CD4-positive, alpha-beta memory T cell (primary cell): ENCODE data around the gene GNAL. TPM values are rescaled to one million over a fixed set of nuclear protein-coding genes. Genes with fewer than 3 reads are reported as not detected.
"Not testable (repeated sequence)": the region's sequence is repeated elsewhere in the genome, so short reads cannot be mapped to it uniquely, and the experiment has no call there.

Experiments
- CTCF ChIA-PET: fragments of 350-600 bp; sonication (Branson Sonifier 250); formaldehyde crosslinking; loops from one replicate; lab custom pipeline; 2021; ENCODE audit warnings: inconsistent platforms; ENCODE audit not compliant: partially characterized antibody; lab: Charles Lee
- POLR2A ChIA-PET: fragments of 350-600 bp; sonication (Branson Sonifier 250); formaldehyde crosslinking; loops from one replicate; lab custom pipeline; 2021; ENCODE audit not compliant: partially characterized antibody; lab: Charles Lee
- DNase-seq, 5 donors: peaks; one replicate each; pipeline versions ENCODE4 v3.0.0 to v3.0.0-alpha.2; 2020 to 2022; ENCODE audit warnings: mixed read lengths in 1 of 5
- H3K27ac ChIP-seq: one replicate; pipeline ENCODE4 v1.7.0; 2013; ENCODE audit warnings: low read depth, low read length
- H3K27me3 ChIP-seq: 2 replicates; pipeline ENCODE4 v1.7.0; 2013; ENCODE audit warnings: mild to moderate bottlenecking, low read length, moderate library complexity; ENCODE audit not compliant: insufficient read depth
- H3K36me3 ChIP-seq: 2 replicates; pipeline ENCODE4 v1.7.0; 2013; ENCODE audit warnings: mild to moderate bottlenecking, low read length, moderate library complexity; ENCODE audit not compliant: insufficient read depth
- H3K4me1 ChIP-seq: 2 replicates; pipeline ENCODE4 v1.7.0; 2013; ENCODE audit warnings: mild to moderate bottlenecking, low read length, moderate library complexity; ENCODE audit not compliant: insufficient read depth
- H3K4me3 ChIP-seq, 2 donors: one replicate each; pipeline ENCODE4 v1.7.0; 2013; ENCODE audit warnings: low read length in 2 of 2, mild to moderate bottlenecking in 1 of 2
- H3K9me3 ChIP-seq, 2 donors: one replicate each; pipeline ENCODE4 v1.7.0; 2013; ENCODE audit warnings: low read length in 2 of 2, control low read depth in 1 of 2; ENCODE audit not compliant: control insufficient read depth in 1 of 2
- H3K27ac Mint-ChIP-seq, 7 donors: one replicate each; pipeline ENCODE4 v1.8.0; 2020 to 2021; ENCODE audit warnings: mixed read lengths in 7 of 7, mild to moderate bottlenecking in 6 of 7, inconsistent platforms in 3 of 7, moderate library complexity in 3 of 7
- H3K27me3 Mint-ChIP-seq, 2 donors: one replicate each; pipeline ENCODE4 v1.8.0; 2020 to 2021; ENCODE audit warnings: mixed read lengths in 2 of 2
- H3K36me3 Mint-ChIP-seq, 2 donors: one replicate each; pipeline ENCODE4 v1.8.0; 2020 to 2021; ENCODE audit warnings: mixed read lengths in 2 of 2, inconsistent platforms in 1 of 2, mild to moderate bottlenecking in 1 of 2
- H3K4me1 Mint-ChIP-seq, 4 donors: one replicate each; pipeline ENCODE4 v1.8.0; 2020 to 2021; ENCODE audit warnings: mixed read lengths in 4 of 4, mild to moderate bottlenecking in 1 of 4
- H3K4me3 Mint-ChIP-seq, 8 donors: one replicate each; pipeline ENCODE4 v1.8.0; 2020 to 2021; ENCODE audit warnings: mixed read lengths in 8 of 8, mild to moderate bottlenecking in 7 of 8, moderate library complexity in 6 of 8, inconsistent platforms in 3 of 8
- H3K9me3 Mint-ChIP-seq, 8 donors: one replicate each; pipeline ENCODE4 v1.8.0; 2020 to 2021; ENCODE audit warnings: mixed read lengths in 8 of 8, mild to moderate bottlenecking in 5 of 8, inconsistent platforms in 3 of 8, moderate library complexity in 1 of 8
- intact Hi-C: fragments of 100-400 bp; cut with micrococcal nuclease; formaldehyde crosslinking; loops from one replicate; pipeline ENCODE4 v1.15.1; 2023
- polyA plus RNA-seq, 2 donors: library from polyadenylated mRNA; unstranded; fragments of 300-500 nt; fragmentation: Illumina TruSeq; gene quantifications; one replicate each; pipeline ENCODE4 v1.2.3, GENCODE V29; 2021
- total RNA-seq, 2 experiments: library from RNA; stranded (reverse); gene quantifications; one replicate each; pipeline ENCODE4 v1.2.3, GENCODE V29; 2021

The GNAL gene
- total and polyA plus RNA-seq, 4 experiments from 2014 or later: 0.20 to 0.33 (median 0.26) TPM; not detected in 1

- Histone ChIP-seq H3K9me3 (no peaks in the 10 kb centered on the region), H3K27ac (peak within 1 kb of the TSS; percentile 93), H3K4me1 (peaks cover 20% of the 10 kb centered on the region), H3K4me3 (peak within 1 kb of the TSS; percentile 86 to 93), H3K36me3 (peaks cover 5% of the 10 kb centered on the region), H3K27me3 (no peaks in the 10 kb centered on the region)
- Mint-ChIP-seq H3K36me3 (peaks cover 5 to 22% of the 10 kb centered on the region in 2 donors), H3K4me3 (peak within 1 kb of the TSS; percentile 94 to 96 (median 96)), H3K27me3 (no peaks in the 10 kb centered on the region), H3K27ac (peak within 1 kb of the TSS; percentile 89 to 98 (median 96)), H3K4me1 (peaks cover 11 to 37% (median 21%) of the 10 kb centered on the region in 4 donors), H3K9me3 (no peaks in the 10 kb centered on the region)
- ChIA-PET CTCF (interaction anchor here (1.5 kb wide), 1 partner anchor 28 kb away, joined by 4 read pairs; no protein-coding TSS in a partner anchor), POLR2A (interaction anchor here (0.6 to 2.8 kb wide), 11 partner anchors 13 to 1994 kb away, joined by 3 to 34 read pairs (median 4); partner anchors contain the start of genes AFG3L2, CHMP1B, IMPA2 and VAPA)
- intact Hi-C loops: loop anchor here (1.0 to 10.0 kb wide), 7 partner anchors 30 to 1996 kb away; partner anchors contain the start of genes AFG3L2, CHMP1B, IMPA2 and PTPN2
- peak; percentile 82 to 87 (median 83) for DNase-seq
Measured at GRCh38 chr18:11908182-11909060, 219.4 kb downstream of the GNAL start, which contains the start of gene MPPE1. Gene MPPE1, minus strand, starts transcription at chr18:11908317. Its CDS starts 11,053 bp downstream, at chr18:11897264.

GRCh38 chr18:11909061-11909455 lies 220.0 kb downstream of the GNAL start:
- no peaks in the 10 kb centered on the region for H3K9me3 ChIP-seq
- H3K4me3 ChIP-seq: peak overlapping the region; percentile 57 to 86
- H3K4me1 Mint-ChIP-seq: peaks cover 7 to 37% (median 18%) of the 10 kb centered on the region in 4 donors
- intact Hi-C loops: loop anchor here (2.0 to 10.0 kb wide), 3 partner anchors 973 to 1996 kb away; partner anchors contain the start of genes PTPN2 and SEH1L
- ChIA-PET POLR2A (interaction anchor here (0.6 to 2.8 kb wide), 8 partner anchors 13 to 1995 kb away, joined by 3 to 34 read pairs (median 4); partner anchors contain the start of genes CHMP1B, IMPA2 and VAPA), CTCF (interaction anchor here (1.5 kb wide), 1 partner anchor 28 kb away, joined by 4 read pairs; no protein-coding TSS in a partner anchor)
- H3K27me3 Mint-ChIP-seq: no peaks in the 10 kb centered on the region
- peaks cover 20% of the 10 kb centered on the region for H3K4me1 ChIP-seq
- H3K27ac ChIP-seq: peak overlapping the region; percentile 93
- no peak for DNase-seq
- H3K27me3 ChIP-seq: no peaks in the 10 kb centered on the region
- H3K36me3 Mint-ChIP-seq: peaks cover under 1 to 18% of the 10 kb centered on the region in 2 donors
- no peaks in the 10 kb centered on the region for H3K9me3 Mint-ChIP-seq
- H3K36me3 ChIP-seq: peaks cover 5% of the 10 kb centered on the region
- H3K27ac Mint-ChIP-seq: peak overlapping the region; percentile 89 to 96 (median 94)
- H3K4me3 Mint-ChIP-seq: peak overlapping the region; percentile 86 to 94 (median 89)

GRCh38 chr18:11909591-11910026 lies 220.5 kb downstream of the GNAL start:
- peaks cover 7 to 37% (median 18%) of the 10 kb centered on the region in 4 donors for H3K4me1 Mint-ChIP-seq

GRCh38 chr18:11916880-11917279 lies 227.8 kb downstream of the GNAL start:
- H3K36me3 Mint-ChIP-seq, H3K9me3 Mint-ChIP-seq, H3K4me1 ChIP-seq, H3K4me3 Mint-ChIP-seq, H3K4me1 Mint-ChIP-seq, H3K36me3 ChIP-seq, H3K27ac ChIP-seq, H3K27me3 ChIP-seq, CTCF ChIA-PET, H3K9me3 ChIP-seq, POLR2A ChIA-PET, intact Hi-C loops, DNase-seq, H3K27me3 Mint-ChIP-seq, H3K27ac Mint-ChIP-seq, H3K4me3 ChIP-seq: not testable (repeated sequence)

More at GRCh38 chr18:11909591-11910026, 220.5 kb downstream of the GNAL start:
- H3K4me3 ChIP-seq: no peak overlapping the region
- intact Hi-C loops: loop anchor here (2.0 to 10.0 kb wide), 3 partner anchors 973 to 1997 kb away; partner anchors contain the start of genes PTPN2 and SEH1L
- peaks cover 0 to 18% of the 10 kb centered on the region in 2 donors for H3K36me3 Mint-ChIP-seq
- H3K9me3 ChIP-seq: no peaks in the 10 kb centered on the region
- peak overlapping the region; percentile 21 to 90 (median 88) for H3K4me3 Mint-ChIP-seq
- H3K9me3 Mint-ChIP-seq: no peaks in the 10 kb centered on the region
- POLR2A ChIA-PET: interaction anchor here (1.1 kb wide), 1 partner anchor 1995 kb away, joined by 3 read pairs; the partner anchor contains the start of gene VAPA
- no peak for DNase-seq
- H3K27ac Mint-ChIP-seq: peak overlapping the region in 6 of 7 donors; percentile 36 to 96 (median 94)
- no peaks in the 10 kb centered on the region for H3K27me3 Mint-ChIP-seq
- CTCF ChIA-PET: interaction anchor here (1.5 kb wide), 1 partner anchor 27 kb away, joined by 4 read pairs; no protein-coding TSS in a partner anchor
- H3K4me1 ChIP-seq: peaks cover 20% of the 10 kb centered on the region
- H3K27me3 ChIP-seq: no peaks in the 10 kb centered on the region
- H3K27ac ChIP-seq: peak overlapping the region; percentile 93
- peaks cover 5% of the 10 kb centered on the region for H3K36me3 ChIP-seq

- H3K4me3 Mint-ChIP-seq, intact Hi-C loops, H3K36me3 Mint-ChIP-seq: not testable (repeated sequence)
Measured at GRCh38 chr18:11919522-11919921, 230.5 kb downstream of the GNAL start.

GRCh38 chr18:11923450-11923849 lies 234.4 kb downstream of the GNAL start:
- Histone ChIP-seq H3K36me3 (no peaks in the 10 kb centered on the region), H3K27ac (no peak overlapping the region), H3K9me3 (no peaks in the 10 kb centered on the region), H3K4me1 (no peaks in the 10 kb centered on the region), H3K27me3 (no peaks in the 10 kb centered on the region), H3K4me3 (no peak overlapping the region)
- Mint-ChIP-seq H3K36me3 (no peaks in the 10 kb centered on the region), H3K9me3 (no peaks in the 10 kb centered on the region), H3K27me3 (peaks cover 0 to 1% of the 10 kb centered on the region in 2 donors), H3K4me1 (peaks cover 0 to 1% (median 0%) of the 10 kb centered on the region in 4 donors), H3K27ac (no peak overlapping the region), H3K4me3 (no peak overlapping the region)
- DNase-seq: no peak
- ChIA-PET CTCF (interaction anchor here (1.8 to 6.9 kb wide), 3 partner anchors 14 to 115 kb away, joined by 6 to 50 read pairs (median 8); no protein-coding TSS in a partner anchor), POLR2A (no interaction called here)
- intact Hi-C loops: no loop called here

More at GRCh38 chr18:11919522-11919921, 230.5 kb downstream of the GNAL start:
- CTCF ChIA-PET: interaction anchor here (6.9 kb wide), 1 partner anchor 18 kb away, joined by 50 read pairs; no protein-coding TSS in a partner anchor
- H3K27me3 Mint-ChIP-seq, H3K4me3 ChIP-seq, H3K9me3 ChIP-seq, H3K27me3 ChIP-seq, POLR2A ChIA-PET, H3K4me1 ChIP-seq, H3K27ac ChIP-seq, DNase-seq, H3K36me3 ChIP-seq, H3K9me3 Mint-ChIP-seq, H3K4me1 Mint-ChIP-seq: not testable (repeated sequence)
- H3K27ac Mint-ChIP-seq: peak overlapping the region in 1 of 7 donors; percentile 65
